ENCODE data around the gene KCTD20. TPM values are rescaled to one million over a fixed set of nuclear protein-coding genes. Genes with fewer than 3 reads are reported as not detected.
"Not testable (repeated sequence)": the region's sequence is repeated elsewhere in the genome, so short reads cannot be mapped to it uniquely, and the experiment has no call there.

The KCTD20 gene
- total and polyA plus RNA-seq, 11 donors, result 8.3 to 43.9 (median 27.7) TPM

DNA sequence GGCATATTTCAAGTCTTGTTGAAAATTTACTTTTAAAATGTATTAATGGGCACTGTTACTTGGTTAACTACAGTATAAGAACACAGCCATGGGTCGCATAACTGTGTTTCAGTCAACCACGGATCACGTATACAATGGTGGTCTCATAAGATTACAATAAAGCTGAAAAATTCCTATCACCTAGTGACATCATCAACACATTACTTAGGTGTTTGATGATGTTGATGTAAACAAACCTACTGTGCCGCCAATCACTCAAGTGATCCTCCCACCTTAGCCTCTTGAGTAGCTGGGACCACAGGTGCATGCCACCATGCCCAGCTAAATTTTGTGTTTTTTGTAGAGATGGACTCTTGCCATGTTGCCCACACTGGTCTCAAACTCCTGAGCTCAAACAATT, 38.6 kb upstream of the KCTD20 start:
- ATAC-seq, result no peak
- TF ChIP-seq, protein P1, sequence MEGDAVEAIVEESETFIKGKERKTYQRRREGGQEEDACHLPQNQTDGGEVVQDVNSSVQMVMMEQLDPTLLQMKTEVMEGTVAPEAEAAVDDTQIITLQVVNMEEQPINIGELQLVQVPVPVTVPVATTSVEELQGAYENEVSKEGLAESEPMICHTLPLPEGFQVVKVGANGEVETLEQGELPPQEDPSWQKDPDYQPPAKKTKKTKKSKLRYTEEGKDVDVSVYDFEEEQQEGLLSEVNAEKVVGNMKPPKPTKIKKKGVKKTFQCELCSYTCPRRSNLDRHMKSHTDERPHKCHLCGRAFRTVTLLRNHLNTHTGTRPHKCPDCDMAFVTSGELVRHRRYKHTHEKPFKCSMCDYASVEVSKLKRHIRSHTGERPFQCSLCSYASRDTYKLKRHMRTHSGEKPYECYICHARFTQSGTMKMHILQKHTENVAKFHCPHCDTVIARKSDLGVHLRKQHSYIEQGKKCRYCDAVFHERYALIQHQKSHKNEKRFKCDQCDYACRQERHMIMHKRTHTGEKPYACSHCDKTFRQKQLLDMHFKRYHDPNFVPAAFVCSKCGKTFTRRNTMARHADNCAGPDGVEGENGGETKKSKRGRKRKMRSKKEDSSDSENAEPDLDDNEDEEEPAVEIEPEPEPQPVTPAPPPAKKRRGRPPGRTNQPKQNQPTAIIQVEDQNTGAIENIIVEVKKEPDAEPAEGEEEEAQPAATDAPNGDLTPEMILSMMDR (IDR thresholded peaks at IDR 0.05), result no peak
- TF ChIP-seq POLR2A (IDR thresholded peaks at IDR 0.05), result no peak
- no peaks in the 10 kb centered on the region for H3K36me3 ChIP-seq
- no peaks in the 10 kb centered on the region for H3K9me3 ChIP-seq
- no peak overlapping the region for H3K4me3 ChIP-seq
- 93 to 99% (median 97%) methylated on average over 4 of the region's 4 CpGs for WGBS, 4 donors
- H3K4me1 ChIP-seq, result no peaks in the 10 kb centered on the region
- peaks cover 0 to 3% (median 0%) of the 10 kb centered on the region in 9 donors for H3K27me3 ChIP-seq
- intact Hi-C loops (cut with DNase I), result no loop called here
- no peak for DNase-seq
- H3K27ac ChIP-seq, result no peak overlapping the region

DNA sequence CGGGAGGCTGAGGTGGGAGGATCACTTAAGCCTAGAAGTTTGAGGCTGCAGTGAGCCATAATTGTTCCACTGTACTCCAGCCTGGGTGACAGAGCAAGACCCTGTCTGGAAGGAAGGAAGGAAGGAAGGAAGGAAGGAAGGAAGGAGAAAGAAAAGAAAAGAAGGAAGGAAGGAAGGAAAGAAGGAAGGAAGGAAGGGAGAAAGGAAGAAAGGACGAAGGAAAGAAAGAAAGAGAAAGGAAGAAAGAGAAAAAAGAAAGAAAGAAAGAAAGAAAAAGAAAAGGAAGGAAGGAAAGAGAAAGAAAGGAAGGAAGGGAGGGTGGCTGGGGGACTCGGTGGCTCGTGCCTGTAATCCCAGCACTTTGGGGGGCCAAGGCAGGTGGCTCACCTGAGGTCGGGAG, 33.1 kb upstream of the KCTD20 start:
- intact Hi-C loops (cut with DNase I), result loop anchor here in 1 of 10 donors (10.0 kb wide), 1 partner anchor 285 kb away; the partner anchor contains the start of gene RAB44
- H3K9me3 ChIP-seq, result peaks cover 0 to 13% (median 2%) of the 10 kb centered on the region in 12 donors
- WGBS, 4 donors, result 67 to 77% (median 69%) methylated on average over 5 of the region's 5 CpGs
- H3K4me1 ChIP-seq, H3K27ac ChIP-seq, H3K36me3 ChIP-seq, ATAC-seq, H3K27me3 ChIP-seq, H3K4me3 ChIP-seq, DNase-seq: not testable (repeated sequence)

DNA sequence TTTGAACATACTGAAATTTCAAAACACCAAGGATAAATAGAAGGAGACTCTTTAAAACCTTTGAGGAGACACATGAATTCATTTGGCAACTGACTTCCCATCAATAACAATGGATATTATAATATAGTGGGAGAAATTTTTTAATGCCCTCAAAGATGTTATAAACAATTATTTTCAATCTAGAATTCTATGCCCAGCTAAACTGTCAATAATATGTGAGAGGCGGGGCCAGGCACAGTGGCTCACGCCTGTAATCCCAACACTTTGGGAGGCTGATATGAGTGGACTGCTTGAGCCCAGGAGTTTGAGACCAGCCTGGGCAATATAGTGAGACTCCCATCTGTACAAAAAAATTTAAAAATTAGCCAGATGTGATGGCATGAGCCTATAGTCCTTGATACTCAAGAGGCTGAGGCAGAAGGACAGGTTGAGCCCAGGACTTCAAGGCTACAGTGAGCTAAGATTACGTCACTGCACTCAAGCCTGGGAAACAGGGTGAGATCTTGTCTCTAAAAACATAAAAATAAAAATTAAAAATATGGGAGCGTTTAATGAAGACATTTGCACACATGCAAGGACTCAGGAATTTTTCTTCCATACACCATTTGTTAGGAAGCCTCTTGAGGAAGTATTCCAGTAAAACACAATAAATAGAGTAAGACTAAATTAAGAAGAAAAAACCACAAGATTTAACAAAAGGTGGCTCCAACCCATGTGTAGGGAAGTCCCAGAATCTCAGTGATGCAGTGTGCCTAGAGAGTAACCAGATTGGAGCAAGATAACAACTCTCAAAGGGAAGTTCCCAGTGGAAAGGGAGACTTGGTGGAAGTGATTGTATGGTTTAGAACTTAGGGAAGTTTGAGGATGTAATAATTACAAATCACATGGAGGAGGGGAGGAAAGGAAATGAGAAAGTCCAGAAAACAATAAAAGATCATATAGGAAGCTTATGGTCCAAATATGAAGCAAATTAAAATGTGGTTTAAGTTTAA, 29.0 kb upstream of the KCTD20 start:
- DNase-seq (no peak), ATAC-seq (no peak)
- TF ChIP-seq, protein P1 (IDR thresholded peaks at IDR 0.05), result no peak
- no peak for TF ChIP-seq POLR2A (IDR thresholded peaks at IDR 0.05)
- intact Hi-C loops (cut with DNase I), result loop anchor here in 1 of 10 donors (10.0 kb wide), 1 partner anchor 281 kb away; the partner anchor contains the start of gene RAB44
- Histone ChIP-seq H3K4me3 (no peak overlapping the region), H3K27ac (no peak overlapping the region), H3K4me1 (no peaks in the 10 kb centered on the region), H3K27me3 (no peaks in the 10 kb centered on the region), H3K36me3 (no peaks in the 10 kb centered on the region), H3K9me3 (peaks cover 0 to 13% (median 2%) of the 10 kb centered on the region in 12 donors)
- WGBS, 4 donors, result 89 to 94% (median 92%) methylated on average over 4 of the region's 4 CpGs

DNA sequence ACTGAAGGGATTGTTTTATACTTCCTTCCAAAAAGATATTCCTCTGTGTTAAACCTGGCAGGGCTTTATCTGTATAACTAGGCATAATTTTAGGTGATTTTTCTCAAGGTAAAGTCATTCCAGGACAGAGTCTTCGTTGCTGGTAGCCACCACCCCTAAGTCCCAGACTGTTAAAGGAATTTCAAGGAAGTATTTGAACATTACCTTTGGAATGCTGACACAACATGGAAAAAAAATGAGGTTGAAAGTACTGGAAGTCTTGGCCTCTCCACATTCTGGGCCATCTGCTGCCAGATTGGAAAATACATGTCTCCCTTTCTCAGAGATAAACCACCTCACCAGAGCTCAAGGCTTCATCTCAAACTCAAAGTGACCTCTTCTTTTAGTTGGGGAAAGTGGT, 28.3 kb upstream of the KCTD20 start:
- 44 to 58% (median 55%) methylated on average over 1 of the region's 1 CpG for WGBS, 4 donors
- H3K27ac ChIP-seq, result no peak overlapping the region

More for the DNA sequence above, 28.3 kb upstream of the KCTD20 start:
- Histone ChIP-seq H3K27me3 (no peaks in the 10 kb centered on the region), H3K9me3 (peaks cover 0 to 13% (median 2%) of the 10 kb centered on the region in 12 donors), H3K4me3 (no peak overlapping the region), H3K36me3 (no peaks in the 10 kb centered on the region), H3K4me1 (no peaks in the 10 kb centered on the region)
- TF ChIP-seq, protein P1 (IDR thresholded peaks at IDR 0.05), result no peak
- TF ChIP-seq POLR2A (IDR thresholded peaks at IDR 0.05), result no peak
- DNase-seq, result no peak
- intact Hi-C loops (cut with DNase I), result loop anchor here in 1 of 10 donors (10.0 kb wide), 1 partner anchor 280 kb away; the partner anchor contains the start of gene RAB44
- no peak for ATAC-seq
